ENCODE results near the gene VWA7.
"Not testable (repeated sequence)": the region's sequence is repeated elsewhere in the genome, so short reads cannot be mapped to it uniquely, and the experiment has no call there.

The VWA7 gene

DNA sequence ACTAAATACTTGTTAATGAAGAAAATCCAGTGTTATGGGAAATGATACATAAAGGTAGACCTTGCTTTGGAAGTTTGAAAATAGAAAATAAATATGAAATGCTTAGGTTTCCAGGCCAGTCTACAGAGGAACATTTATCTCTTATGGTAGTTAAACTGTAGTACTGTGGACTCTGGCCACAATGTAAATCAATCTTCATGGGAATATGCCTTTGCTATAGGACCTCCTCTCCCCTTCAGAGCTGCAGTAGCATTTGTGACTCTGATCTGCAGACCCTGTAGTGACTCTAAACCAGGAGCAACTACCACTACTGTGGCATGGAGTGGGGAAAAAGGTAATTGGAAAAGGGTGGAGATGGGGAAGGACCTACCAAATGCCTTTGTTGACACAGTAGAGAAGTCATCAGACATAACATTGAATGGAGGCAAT is 42.8 kb upstream of the VWA7 start:
- H3K27ac ChIP-seq (replicated peaks; ENCODE audit: low read length), result no peak overlapping the region
- no peak overlapping the region for H2BK5ac ChIP-seq (ENCODE audit: low read length)

DNA sequence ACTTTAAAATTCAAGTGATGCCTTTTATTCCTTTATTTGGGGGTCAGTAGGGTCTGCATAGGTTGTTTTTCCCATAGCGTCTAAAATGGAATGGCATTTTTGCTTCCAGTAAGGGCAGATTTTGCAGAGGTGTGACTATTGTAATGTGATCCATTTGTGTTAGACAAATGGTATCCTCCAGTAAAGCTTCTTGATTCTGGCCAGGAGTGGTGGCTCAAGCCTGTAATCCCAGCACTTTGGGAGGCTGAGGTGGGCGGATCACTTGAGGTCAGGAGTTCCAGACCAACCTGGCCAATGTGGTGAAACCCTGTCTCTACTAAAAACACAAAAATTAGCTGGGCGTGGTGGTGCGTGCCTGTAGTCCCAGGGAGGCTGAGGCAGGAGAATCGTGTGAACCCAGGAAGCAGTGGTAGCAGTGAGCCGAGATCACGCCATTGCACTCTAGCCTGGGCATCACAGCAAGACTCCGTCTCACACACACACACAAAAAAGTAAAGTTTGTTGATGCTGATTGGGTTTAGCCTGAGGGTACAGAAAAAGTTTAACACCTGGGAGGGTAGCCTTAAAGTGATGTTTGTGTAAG is 40.9 kb upstream of the VWA7 start:
- not testable (repeated sequence) for H2BK120ac ChIP-seq (ENCODE audit: low read depth, low read length); H3K4me3 ChIP-seq (ENCODE audit: low read length in 2 of 2); H2BK5ac ChIP-seq (ENCODE audit: low read length); H3K36me3 ChIP-seq (replicated peaks in 1 of 2; ENCODE audit: control insufficient read depth in 2 of 2, insufficient read depth in 2 of 2, low read length in 2 of 2); H3K4ac ChIP-seq (ENCODE audit: low read length); H3K4me2 ChIP-seq (ENCODE audit: insufficient read depth, low read length, poor library complexity, severe bottlenecking); H3K9me3 ChIP-seq (replicated peaks in 1 of 2; ENCODE audit: control insufficient read depth in 2 of 2, insufficient read depth in 1 of 2, low read depth in 1 of 2, low read length in 2 of 2); H3K27me3 ChIP-seq (ENCODE audit: control insufficient read depth in 3 of 3, insufficient read depth in 3 of 3, low read depth in 1 of 3, low read length in 3 of 3); H3K9ac ChIP-seq (ENCODE audit: low read depth, low read length, poor library complexity); H2BK15ac ChIP-seq (ENCODE audit: low read length); H4K8ac ChIP-seq (ENCODE audit: low read depth, low read length); H2AFZ ChIP-seq (ENCODE audit: low read length); H3K4me1 ChIP-seq (ENCODE audit: control insufficient read depth in 2 of 2, insufficient read depth in 1 of 2, low read depth in 1 of 2, low read length in 2 of 2); H3K14ac ChIP-seq (ENCODE audit: low read length); H2BK12ac ChIP-seq (ENCODE audit: low read length); DNase-seq (ENCODE audit: low spot score); H3K18ac ChIP-seq (ENCODE audit: low read length); H3K27ac ChIP-seq (replicated peaks; ENCODE audit: low read length); H3K79me1 ChIP-seq (ENCODE audit: low read depth, low read length); H3K23ac ChIP-seq (ENCODE audit: low read depth, low read length, poor library complexity); H2AK5ac ChIP-seq (ENCODE audit: low read depth, low read length); H4K91ac ChIP-seq (ENCODE audit: low read depth, low read length, poor library complexity)
- WGBS, 2 donors (ENCODE audit: extremely low coverage in 2 of 2, insufficient read length in 2 of 2, insufficient replicate concordance in 1 of 2), result no CpG with 5 or more reads among the region's 8 CpGs

More for the DNA sequence above, 42.8 kb upstream of the VWA7 start:
- H3K18ac ChIP-seq (ENCODE audit: low read length), result no peak overlapping the region
- H3K23ac ChIP-seq (ENCODE audit: low read depth, low read length, poor library complexity), result no peak overlapping the region
- H3K4me2 ChIP-seq (ENCODE audit: insufficient read depth, low read length, poor library complexity, severe bottlenecking), result no peak overlapping the region
- no peaks in the 10 kb centered on the region for H3K27me3 ChIP-seq (ENCODE audit: control insufficient read depth in 3 of 3, insufficient read depth in 3 of 3, low read depth in 1 of 3, low read length in 3 of 3)
- H2AK5ac ChIP-seq (ENCODE audit: low read depth, low read length), result no peak overlapping the region
- no peak overlapping the region for H2BK12ac ChIP-seq (ENCODE audit: low read length)
- H2BK120ac ChIP-seq (ENCODE audit: low read depth, low read length), result no peak overlapping the region
- H3K36me3 ChIP-seq (replicated peaks in 1 of 2; ENCODE audit: control insufficient read depth in 2 of 2, insufficient read depth in 2 of 2, low read length in 2 of 2), result peaks cover 0 to 2% of the 10 kb centered on the region in 2 donors
- H4K91ac ChIP-seq (ENCODE audit: low read depth, low read length, poor library complexity), result no peak overlapping the region
- H3K9ac ChIP-seq (ENCODE audit: low read depth, low read length, poor library complexity), result no peak overlapping the region
- DNase-seq (ENCODE audit: low spot score), result no peak
- no peak overlapping the region for H4K8ac ChIP-seq (ENCODE audit: low read depth, low read length)
- H3K9me3 ChIP-seq (replicated peaks in 1 of 2; ENCODE audit: control insufficient read depth in 2 of 2, insufficient read depth in 1 of 2, low read depth in 1 of 2, low read length in 2 of 2), result peaks cover 2 to 6% of the 10 kb centered on the region in 2 donors
- H3K14ac ChIP-seq (ENCODE audit: low read length), result no peak overlapping the region
- no peak overlapping the region for H2AFZ ChIP-seq (ENCODE audit: low read length)
- peaks cover 3 to 5% of the 10 kb centered on the region in 2 donors for H3K4me1 ChIP-seq (ENCODE audit: control insufficient read depth in 2 of 2, insufficient read depth in 1 of 2, low read depth in 1 of 2, low read length in 2 of 2)
- H2BK15ac ChIP-seq (ENCODE audit: low read length), result no peak overlapping the region
- no peak overlapping the region for H3K4ac ChIP-seq (ENCODE audit: low read length)
- H3K79me1 ChIP-seq (ENCODE audit: low read depth, low read length), result peaks cover 1% of the 10 kb centered on the region
- H3K4me3 ChIP-seq (ENCODE audit: low read length in 2 of 2), result no peak overlapping the region

- H2AFZ ChIP-seq (ENCODE audit: low read length); H2AK5ac ChIP-seq (ENCODE audit: low read depth, low read length); H3K14ac ChIP-seq (ENCODE audit: low read length); H3K36me3 ChIP-seq (replicated peaks in 1 of 2; ENCODE audit: control insufficient read depth in 2 of 2, insufficient read depth in 2 of 2, low read length in 2 of 2); DNase-seq (ENCODE audit: low spot score); H3K4ac ChIP-seq (ENCODE audit: low read length); H3K4me1 ChIP-seq (ENCODE audit: control insufficient read depth in 2 of 2, insufficient read depth in 1 of 2, low read depth in 1 of 2, low read length in 2 of 2); H3K23ac ChIP-seq (ENCODE audit: low read depth, low read length, poor library complexity); H3K27me3 ChIP-seq (ENCODE audit: control insufficient read depth in 3 of 3, insufficient read depth in 3 of 3, low read depth in 1 of 3, low read length in 3 of 3); H2BK12ac ChIP-seq (ENCODE audit: low read length); H3K18ac ChIP-seq (ENCODE audit: low read length); H3K9ac ChIP-seq (ENCODE audit: low read depth, low read length, poor library complexity); H3K79me1 ChIP-seq (ENCODE audit: low read depth, low read length); H3K27ac ChIP-seq (replicated peaks; ENCODE audit: low read length); H3K4me2 ChIP-seq (ENCODE audit: insufficient read depth, low read length, poor library complexity, severe bottlenecking); H2BK5ac ChIP-seq (ENCODE audit: low read length); H4K8ac ChIP-seq (ENCODE audit: low read depth, low read length); H4K91ac ChIP-seq (ENCODE audit: low read depth, low read length, poor library complexity); H2BK15ac ChIP-seq (ENCODE audit: low read length); H2BK120ac ChIP-seq (ENCODE audit: low read depth, low read length); H3K9me3 ChIP-seq (replicated peaks in 1 of 2; ENCODE audit: control insufficient read depth in 2 of 2, insufficient read depth in 1 of 2, low read depth in 1 of 2, low read length in 2 of 2): not testable (repeated sequence)
- no CpG with 5 or more reads among the region's 37 CpGs for whole genome bisulfite sequencing, 2 donors (ENCODE audit: extremely low coverage in 2 of 2, insufficient read length in 2 of 2, insufficient replicate concordance in 1 of 2)
- H3K4me3 ChIP-seq (ENCODE audit: low read length in 2 of 2), result peak overlapping the region in 1 of 2 donors; percentile 36
Observed at GRCh38 chr6:31817133-31817928, 40.2 kb upstream of the VWA7 start.

GRCh38 chr6:31815025-31815838 is 38.1 kb upstream of the VWA7 start, which contains the start of the genes HSPA1A and HSPA1L:
TSS of gene HSPA1A (plus strand) at chr6:31815543. CDS start at chr6:31815757, 214 bp downstream.
TSS of gene HSPA1L (minus strand) at chr6:31815283. CDS start at chr6:31811972, 3,311 bp downstream.
- Histone ChIP-seq H3K23ac (ENCODE audit: low read depth, low read length, poor library complexity) (peak within 1 kb of the TSS; percentile 100), H3K27me3 (ENCODE audit: control insufficient read depth in 3 of 3, insufficient read depth in 3 of 3, low read depth in 1 of 3, low read length in 3 of 3) (no peaks in the 10 kb centered on the region), H2BK120ac (ENCODE audit: low read depth, low read length) (peak within 1 kb of the TSS; percentile 72), H3K9me3 (replicated peaks in 1 of 2; ENCODE audit: control insufficient read depth in 2 of 2, insufficient read depth in 1 of 2, low read depth in 1 of 2, low read length in 2 of 2) (peaks cover 2 to 6% of the 10 kb centered on the region in 2 donors), H4K8ac (ENCODE audit: low read depth, low read length) (no peak within 1 kb of the TSS), H3K36me3 (replicated peaks in 1 of 2; ENCODE audit: control insufficient read depth in 2 of 2, insufficient read depth in 2 of 2, low read length in 2 of 2) (peaks cover 0 to 2% of the 10 kb centered on the region in 2 donors), H3K9ac (ENCODE audit: low read depth, low read length, poor library complexity) (peak within 1 kb of the TSS; percentile 86), H3K27ac (replicated peaks; ENCODE audit: low read length) (peak within 1 kb of the TSS; percentile 99), H3K14ac (ENCODE audit: low read length) (no peak within 1 kb of the TSS), H3K4me1 (ENCODE audit: control insufficient read depth in 2 of 2, insufficient read depth in 1 of 2, low read depth in 1 of 2, low read length in 2 of 2) (peaks cover 0 to 6% of the 10 kb centered on the region in 2 donors), H4K91ac (ENCODE audit: low read depth, low read length, poor library complexity) (no peak within 1 kb of the TSS), H2AK5ac (ENCODE audit: low read depth, low read length) (peak within 1 kb of the TSS; percentile 81), H2BK12ac (ENCODE audit: low read length) (no peak within 1 kb of the TSS), H2BK15ac (ENCODE audit: low read length) (no peak within 1 kb of the TSS), H2BK5ac (ENCODE audit: low read length) (no peak within 1 kb of the TSS), H2AFZ (ENCODE audit: low read length) (peak within 1 kb of the TSS; percentile 75), H3K4ac (ENCODE audit: low read length) (no peak within 1 kb of the TSS), H3K4me3 (ENCODE audit: low read length in 2 of 2) (peak within 1 kb of the TSS; percentile 17 to 81), H3K4me2 (ENCODE audit: insufficient read depth, low read length, poor library complexity, severe bottlenecking) (peak within 1 kb of the TSS; percentile 69), H3K18ac (ENCODE audit: low read length) (peak within 1 kb of the TSS; percentile 97), H3K79me1 (ENCODE audit: low read depth, low read length) (peaks cover 1% of the 10 kb centered on the region)
- no CpG with 5 or more reads among the region's 56 CpGs for WGBS, 2 donors (ENCODE audit: extremely low coverage in 2 of 2, insufficient read length in 2 of 2, insufficient replicate concordance in 1 of 2)
- peak; percentile 96 for DNase-seq (ENCODE audit: low spot score)
